Fibroblast of lung (primary cell): ENCODE results near the gene CCDC6. TPM values are rescaled to one million over a fixed set of nuclear protein-coding genes. Genes with fewer than 3 reads are reported as not detected.
"Not testable (repeated sequence)": the region's sequence is repeated elsewhere in the genome, so short reads cannot be mapped to it uniquely, and the experiment has no call there.

ENCODE experiments used
- DNase-seq, 2 donors: peaks; one replicate each; pipeline versions ENCODE4 v3.0.0 to v3.0.0-alpha.2; 2010; ENCODE audit warnings: low read depth in 2 of 2
- H2AFZ ChIP-seq: 2 replicates; pipeline ENCODE4 v1.5.1; 2012; ENCODE audit warnings: low read length, control low read depth, inconsistent platforms
- H3K27ac ChIP-seq: 2 replicates; pipeline ENCODE4 v1.5.1; 2011; ENCODE audit warnings: low read length, control low read depth; ENCODE audit not compliant: insufficient read depth
- H3K27me3 ChIP-seq: 2 replicates; pipeline ENCODE4 v1.5.1; 2011; ENCODE audit warnings: mild to moderate bottlenecking, low read length; ENCODE audit not compliant: control insufficient read depth, insufficient read depth
- H3K36me3 ChIP-seq: 2 replicates; pipeline ENCODE4 v1.5.1; 2011; ENCODE audit warnings: low read length; ENCODE audit not compliant: control insufficient read depth, insufficient read depth
- H3K4me1 ChIP-seq: 2 replicates; pipeline ENCODE4 v1.5.1; 2011; ENCODE audit warnings: low read length; ENCODE audit not compliant: control insufficient read depth, insufficient read depth; ENCODE audit errors: extremely low read depth
- H3K4me2 ChIP-seq: 2 replicates; pipeline ENCODE4 v1.5.1; 2011; ENCODE audit warnings: low read length, control low read depth; ENCODE audit not compliant: insufficient read depth; ENCODE audit errors: extremely low read depth
- H3K4me3 ChIP-seq, 4 experiments: fragments of 200-600 bp in 1 of 4; sonication (generic) in 1 of 4; replicated peaks in 1 of 4; 2 replicates each; pipeline ENCODE4 v1.5.1; 2011 to 2016; ENCODE audit warnings: low read length in 4 of 4, low read depth in 3 of 4, mild to moderate bottlenecking in 3 of 4, control low read depth in 2 of 4, inconsistent platforms in 1 of 4, mixed read lengths in 1 of 4; ENCODE audit not compliant: insufficient read depth in 1 of 4; ENCODE audit errors: control extremely low read depth in 1 of 4
- H3K79me2 ChIP-seq: 2 replicates; pipeline ENCODE4 v1.5.1; 2012; ENCODE audit warnings: mild to moderate bottlenecking, low read length, inconsistent platforms; ENCODE audit not compliant: control insufficient read depth, insufficient read depth
- H3K9ac ChIP-seq: 2 replicates; pipeline ENCODE4 v1.5.1; 2011; ENCODE audit warnings: mild to moderate bottlenecking, low read length, control low read depth; ENCODE audit not compliant: insufficient read depth
- H3K9me3 ChIP-seq: 2 replicates; pipeline ENCODE4 v1.5.1; 2012; ENCODE audit warnings: low read depth, low read length; ENCODE audit not compliant: control insufficient read depth, insufficient read depth
- H4K20me1 ChIP-seq: 2 replicates; pipeline ENCODE4 v1.5.1; 2011; ENCODE audit warnings: low read length; ENCODE audit not compliant: control insufficient read depth, insufficient read depth; ENCODE audit errors: extremely low read depth
- EZH2 ChIP-seq: IDR thresholded peaks from 2 replicates; pipeline ENCODE4 v1.5.1; 2012; ENCODE audit warnings: low read length, control low read depth, mild to moderate bottlenecking; ENCODE audit errors: missing control alignments
- polyA plus RNA-seq, 2 donors: library from polyadenylated mRNA; depleted of rRNA in 1 of 2; stranded (reverse) in 1 of 2; unstranded in 1 of 2; fragments of >200 nt; gene quantifications; 2 replicates each; pipeline ENCODE4 v1.2.1, GENCODE V29; 2011 to 2012; ENCODE audit warnings: missing spikeins in 1 of 2
- total RNA-seq: library from RNA; depleted of rRNA; stranded (reverse); fragments of >200 nt; gene quantifications from 2 replicates; pipeline ENCODE4 v1.2.1, GENCODE V29; 2014
- TF ChIP-seq, protein P1 (sequence below), 2 donors: IDR thresholded peaks in 1 of 2; conservative IDR thresholded peaks in 1 of 2; 1 replicate in 1 of 2; 2 replicates in 1 of 2; pipeline ENCODE4 v1.5.1; 2011 to 2012; ENCODE audit warnings: low read length in 2 of 2, control low read depth in 1 of 2, inconsistent platforms in 1 of 2, low read depth in 1 of 2, mild to moderate bottlenecking in 1 of 2

Gene CCDC6
- total and polyA plus RNA-seq, 2 donors (not counting 1 experiment from before 2014, with no cell fraction given), result 35.5 to 51.2 TPM

DNA sequence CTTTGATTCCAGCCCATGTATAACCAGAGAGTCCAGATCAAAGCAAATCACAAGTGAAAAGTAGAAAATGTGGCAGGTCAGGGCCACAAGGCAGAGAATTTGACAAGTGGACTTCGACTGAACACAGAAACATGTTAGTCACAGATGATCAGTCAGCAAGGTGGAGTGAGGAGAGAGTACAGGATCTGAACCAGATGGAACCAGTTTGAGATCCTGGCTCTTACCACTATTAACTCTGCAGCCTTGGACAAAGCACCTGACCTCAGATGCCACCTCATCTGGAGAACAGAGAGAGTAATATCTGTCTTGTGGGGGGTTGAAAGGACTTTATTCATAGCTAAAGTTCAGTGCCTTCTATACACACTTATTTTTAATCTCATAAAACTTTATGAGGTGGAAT lies 157.5 kb downstream of the CCDC6 start:
- no peak overlapping the region for H3K9ac ChIP-seq
- no peak for TF ChIP-seq EZH2
- TF ChIP-seq, protein P1, sequence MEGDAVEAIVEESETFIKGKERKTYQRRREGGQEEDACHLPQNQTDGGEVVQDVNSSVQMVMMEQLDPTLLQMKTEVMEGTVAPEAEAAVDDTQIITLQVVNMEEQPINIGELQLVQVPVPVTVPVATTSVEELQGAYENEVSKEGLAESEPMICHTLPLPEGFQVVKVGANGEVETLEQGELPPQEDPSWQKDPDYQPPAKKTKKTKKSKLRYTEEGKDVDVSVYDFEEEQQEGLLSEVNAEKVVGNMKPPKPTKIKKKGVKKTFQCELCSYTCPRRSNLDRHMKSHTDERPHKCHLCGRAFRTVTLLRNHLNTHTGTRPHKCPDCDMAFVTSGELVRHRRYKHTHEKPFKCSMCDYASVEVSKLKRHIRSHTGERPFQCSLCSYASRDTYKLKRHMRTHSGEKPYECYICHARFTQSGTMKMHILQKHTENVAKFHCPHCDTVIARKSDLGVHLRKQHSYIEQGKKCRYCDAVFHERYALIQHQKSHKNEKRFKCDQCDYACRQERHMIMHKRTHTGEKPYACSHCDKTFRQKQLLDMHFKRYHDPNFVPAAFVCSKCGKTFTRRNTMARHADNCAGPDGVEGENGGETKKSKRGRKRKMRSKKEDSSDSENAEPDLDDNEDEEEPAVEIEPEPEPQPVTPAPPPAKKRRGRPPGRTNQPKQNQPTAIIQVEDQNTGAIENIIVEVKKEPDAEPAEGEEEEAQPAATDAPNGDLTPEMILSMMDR (conservative IDR thresholded peaks at IDR 0.05 in 1 of 2, IDR thresholded peaks at IDR 0.05 in 1 of 2; ENCODE audit: low read depth in 1 of 2, low read length in 2 of 2), result no peak
- H3K9me3 ChIP-seq, result no peaks in the 10 kb centered on the region
- H3K27me3 ChIP-seq, result no peaks in the 10 kb centered on the region
- no peaks in the 10 kb centered on the region for H4K20me1 ChIP-seq
- no peak for DNase-seq
- H3K4me2 ChIP-seq, result no peak overlapping the region
- no peak overlapping the region for H3K4me3 ChIP-seq
- no peak overlapping the region for H3K27ac ChIP-seq
- H3K4me1 ChIP-seq, result no peaks in the 10 kb centered on the region
- H3K79me2 ChIP-seq, result no peaks in the 10 kb centered on the region
- no peak overlapping the region for H2AFZ ChIP-seq
- no peaks in the 10 kb centered on the region for H3K36me3 ChIP-seq

DNA sequence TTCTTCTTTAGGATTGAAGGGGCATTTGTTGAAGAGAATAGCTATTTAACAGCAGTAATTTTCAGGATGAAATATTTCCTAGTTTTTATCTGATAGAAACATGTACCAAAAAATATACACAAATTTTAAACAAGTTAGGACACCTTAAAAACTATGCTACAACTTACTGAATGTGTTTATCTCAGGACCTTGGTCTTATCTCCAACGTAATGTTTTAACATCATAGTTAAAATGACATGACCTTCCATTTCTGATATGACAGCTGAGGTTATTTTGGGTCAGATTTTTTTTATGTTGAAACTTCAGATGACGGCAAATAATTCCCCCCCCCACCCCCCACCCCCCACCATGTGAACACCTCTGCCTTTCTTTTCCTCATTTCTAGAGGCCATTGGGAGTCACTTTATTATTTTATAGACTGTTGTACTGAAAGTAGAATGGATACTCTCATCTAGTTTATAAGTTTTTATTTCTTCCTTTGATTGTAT lies 161.1 kb downstream of the CCDC6 start:
- Histone ChIP-seq H2AFZ (no peak overlapping the region), H3K27me3 (no peaks in the 10 kb centered on the region), H3K9me3 (no peaks in the 10 kb centered on the region), H4K20me1 (no peaks in the 10 kb centered on the region), H3K27ac (no peak overlapping the region), H3K36me3 (no peaks in the 10 kb centered on the region), H3K79me2 (no peaks in the 10 kb centered on the region), H3K9ac (no peak overlapping the region), H3K4me1 (no peaks in the 10 kb centered on the region), H3K4me3 (no peak overlapping the region), H3K4me2 (no peak overlapping the region)
- DNase-seq, result no peak
- TF ChIP-seq, protein P1 (conservative IDR thresholded peaks at IDR 0.05 in 1 of 2, IDR thresholded peaks at IDR 0.05 in 1 of 2; ENCODE audit: low read depth in 1 of 2, low read length in 2 of 2), result no peak
- no peak for TF ChIP-seq EZH2

DNA sequence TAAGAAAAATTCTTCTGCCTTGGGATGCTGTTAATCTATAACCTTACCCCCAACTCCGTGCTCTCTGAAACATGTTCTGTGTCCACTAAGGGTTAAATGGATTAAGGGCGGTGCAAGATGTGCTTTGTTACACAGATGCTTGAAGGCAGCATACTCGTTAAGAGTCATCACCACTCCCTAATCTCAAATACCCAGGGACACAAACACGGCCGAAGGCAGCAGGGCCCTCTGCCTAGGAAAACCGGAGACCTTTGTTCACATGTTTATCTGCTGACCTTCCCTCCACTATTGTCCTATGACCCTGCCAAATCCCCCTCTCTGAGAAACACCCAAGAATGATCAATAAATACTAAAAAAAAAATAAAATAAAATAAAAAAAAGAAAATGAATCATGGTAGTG lies 161.6 kb downstream of the CCDC6 start:
- H3K27me3 ChIP-seq, H2AFZ ChIP-seq, DNase-seq, H3K4me1 ChIP-seq, H3K36me3 ChIP-seq, H3K9me3 ChIP-seq, H3K79me2 ChIP-seq, H4K20me1 ChIP-seq, H3K4me3 ChIP-seq, H3K4me2 ChIP-seq, H3K9ac ChIP-seq, H3K27ac ChIP-seq: not testable (repeated sequence)

DNA sequence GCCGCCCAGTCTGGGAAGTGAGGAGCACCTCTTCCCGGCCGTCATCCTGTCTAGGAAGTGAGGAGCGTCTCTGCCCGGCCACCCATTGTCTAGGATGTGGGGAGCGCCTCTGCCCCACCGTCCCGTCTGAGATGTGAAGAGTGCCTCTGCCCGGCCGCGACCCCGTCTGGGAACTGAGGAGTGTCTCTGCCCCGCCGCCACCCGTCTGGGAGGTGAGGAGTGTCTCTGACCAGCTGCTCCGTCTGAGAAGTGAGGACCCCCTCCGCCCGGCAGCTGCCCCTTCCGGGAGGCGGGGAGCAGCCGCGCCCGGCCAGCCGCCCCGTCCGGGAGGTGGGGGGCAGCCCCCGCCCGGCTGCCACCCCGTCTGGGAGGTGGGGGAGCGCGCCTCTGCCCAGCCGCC lies 162.2 kb downstream of the CCDC6 start:
- not testable (repeated sequence) for H3K79me2 ChIP-seq, H3K4me1 ChIP-seq, H3K9ac ChIP-seq, H3K9me3 ChIP-seq, H3K27me3 ChIP-seq, H2AFZ ChIP-seq, H3K4me2 ChIP-seq, H3K4me3 ChIP-seq, H4K20me1 ChIP-seq, H3K36me3 ChIP-seq, DNase-seq, H3K27ac ChIP-seq
